RKO (cell line): ENCODE data around the gene CYB561D1.
A peak's percentile ranks its signal among the peaks of the same experiment; 100 is the strongest.
"Not testable (repeated sequence)": the region's sequence is repeated elsewhere in the genome, so short reads cannot be mapped to it uniquely, and the experiment has no call there.

Experiments used
- DNase-seq: peaks from one replicate; pipeline ENCODE4 v3.0.0-alpha.2; 2016; ENCODE audit warnings: low spot score

The CYB561D1 gene

GRCh38 chr1:109493805-109494539, at the start of gene CYB561D1:
TSS of gene CYB561D1 (plus strand) at chr1:109494094. CDS start at chr1:109494140, 46 bp downstream.
- DNase-seq: peak; percentile 86

- DNase-seq: no peak
These were observed 49.5 kb upstream of the CYB561D1 start for GRCh38 chr1:109444346-109444745.

GRCh38 chr1:109445949-109446695, 47.8 kb upstream of the CYB561D1 start:
- DNase-seq: not testable (repeated sequence)

- no peak for DNase-seq
These were observed 46.4 kb upstream of the CYB561D1 start for GRCh38 chr1:109447524-109447923.

GRCh38 chr1:109454497-109455133, 39.3 kb upstream of the CYB561D1 start:
- no peak for DNase-seq

- DNase-seq: no peak
These were observed 36.1 kb upstream of the CYB561D1 start for GRCh38 chr1:109457819-109458218.

- no peak for DNase-seq
These were observed 27.8 kb upstream of the CYB561D1 start for GRCh38 chr1:109466125-109466451.

- no peak for DNase-seq
These were observed 27.2 kb upstream of the CYB561D1 start, which contains the start of gene SYPL2 for GRCh38 chr1:109466452-109467300. TSS of gene SYPL2 (plus strand) at chr1:109466546. CDS start at chr1:109466844, 298 bp downstream.

- no peak for DNase-seq
These were observed 26.6 kb upstream of the CYB561D1 start for GRCh38 chr1:109467301-109467777.

- no peak for DNase-seq
These were observed 25.8 kb upstream of the CYB561D1 start for GRCh38 chr1:109468061-109468460.

- no peak for DNase-seq
These were observed 25.0 kb upstream of the CYB561D1 start for GRCh38 chr1:109468903-109469302.

- no peak for DNase-seq
These were observed 23.6 kb upstream of the CYB561D1 start for GRCh38 chr1:109470245-109470644.

GRCh38 chr1:109472779-109473178, 21.1 kb upstream of the CYB561D1 start:
- no peak for DNase-seq

- not testable (repeated sequence) for DNase-seq
These were observed 20.4 kb upstream of the CYB561D1 start for GRCh38 chr1:109473284-109474057.

- DNase-seq: no peak
These were observed 19.2 kb upstream of the CYB561D1 start for GRCh38 chr1:109474697-109475096.

- DNase-seq: no peak
These were observed 18.6 kb upstream of the CYB561D1 start for GRCh38 chr1:109475261-109475660.

GRCh38 chr1:109476825-109477224, 17.1 kb upstream of the CYB561D1 start:
- DNase-seq: no peak

- no peak for DNase-seq
These were observed 16.1 kb upstream of the CYB561D1 start for GRCh38 chr1:109477821-109478220.

GRCh38 chr1:109478806-109479205, 15.1 kb upstream of the CYB561D1 start:
- no peak for DNase-seq

GRCh38 chr1:109479311-109479710, 14.6 kb upstream of the CYB561D1 start:
- no peak for DNase-seq

- no peak for DNase-seq
These were observed 14.0 kb upstream of the CYB561D1 start for GRCh38 chr1:109479901-109480300.
